ENCODE results near the gene NOTCH2. TPM values are rescaled to one million over a fixed set of nuclear protein-coding genes. Genes with fewer than 3 reads are reported as not detected.

Gene NOTCH2
- total and polyA plus RNA-seq, 10 of the 15 experiments (the other 5 are each of a cell fraction or from before 2014, with no cell fraction given): 0.02 to 2.0 (median 0.62) TPM; not detected in 1

GRCh38 chr1:119874186-119874585 is 195.3 kb downstream of the NOTCH2 start:
- ChIA-PET CTCF (no interaction called here), RAD21 (ENCODE audit: unreplicated experiment) (no interaction called here), SMC1A (ENCODE audit: uncharacterized antibody, unreplicated experiment) (interaction anchor here (1.1 kb wide), 1 partner anchor 9 kb away, joined by 3 read pairs; no protein-coding TSS in a partner anchor), POLR2A (no interaction called here)
- Histone ChIP-seq H3K9me3 (replicated peaks; ENCODE audit: control insufficient read depth, insufficient read depth, low read length) (no peaks in the 10 kb centered on the region), H3K4me1 (ENCODE audit: control insufficient read depth, insufficient read depth, low read length) (no peaks in the 10 kb centered on the region), H3K27ac (ENCODE audit: control insufficient read depth, insufficient read depth) (no peak overlapping the region), H3K36me3 (ENCODE audit: control insufficient read depth in 2 of 2, insufficient read depth in 2 of 2, low read length in 1 of 2) (no peaks in the 10 kb centered on the region), H4K20me1 (ENCODE audit: control insufficient read depth, insufficient read depth) (no peaks in the 10 kb centered on the region), H3K4me3 (no peak overlapping the region), H3K9ac (ENCODE audit: control insufficient read depth, insufficient read depth, low read length) (no peak overlapping the region), H3K79me2 (ENCODE audit: control insufficient read depth, insufficient read depth, low read length) (no peaks in the 10 kb centered on the region), H2AFZ (ENCODE audit: control insufficient read depth, low read depth, low read length) (no peak overlapping the region), H3K27me3 (replicated peaks in 1 of 2; ENCODE audit: control insufficient read depth in 2 of 2, insufficient read depth in 2 of 2, low read length in 1 of 2) (no peaks in the 10 kb centered on the region), H3K4me2 (ENCODE audit: control insufficient read depth, insufficient read depth) (no peak overlapping the region)
- no TSS peak for BruUV-seq (replicated peaks)
- FAIRE-seq: no peak
- ATAC-seq: no peak
- TF ChIP-seq ZNF622 (IDR thresholded peaks at IDR 0.05): no peak
- TF ChIP-seq, protein P1, sequence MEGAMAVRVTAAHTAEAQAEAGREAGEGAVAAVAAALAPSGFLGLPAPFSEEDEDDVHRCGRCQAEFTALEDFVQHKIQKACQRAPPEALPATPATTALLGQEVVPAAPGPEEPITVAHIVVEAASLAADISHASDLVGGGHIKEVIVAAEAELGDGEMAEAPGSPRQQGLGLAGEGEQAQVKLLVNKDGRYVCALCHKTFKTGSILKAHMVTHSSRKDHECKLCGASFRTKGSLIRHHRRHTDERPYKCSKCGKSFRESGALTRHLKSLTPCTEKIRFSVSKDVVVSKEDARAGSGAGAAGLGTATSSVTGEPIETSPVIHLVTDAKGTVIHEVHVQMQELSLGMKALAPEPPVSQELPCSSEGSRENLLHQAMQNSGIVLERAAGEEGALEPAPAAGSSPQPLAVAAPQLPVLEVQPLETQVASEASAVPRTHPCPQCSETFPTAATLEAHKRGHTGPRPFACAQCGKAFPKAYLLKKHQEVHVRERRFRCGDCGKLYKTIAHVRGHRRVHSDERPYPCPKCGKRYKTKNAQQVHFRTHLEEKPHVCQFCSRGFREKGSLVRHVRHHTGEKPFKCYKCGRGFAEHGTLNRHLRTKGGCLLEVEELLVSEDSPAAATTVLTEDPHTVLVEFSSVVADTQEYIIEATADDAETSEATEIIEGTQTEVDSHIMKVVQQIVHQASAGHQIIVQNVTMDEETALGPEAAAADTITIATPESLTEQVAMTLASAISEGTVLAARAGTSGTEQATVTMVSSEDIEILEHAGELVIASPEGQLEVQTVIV (IDR thresholded peaks at IDR 0.05; ENCODE audit: borderline replicate concordance, partially characterized antibody): no peak
- intact Hi-C loops (cut with micrococcal nuclease; ENCODE audit: unreplicated experiment) (no loop called here), in situ Hi-C loops (cut with MboI) (loop anchor here (10.0 kb wide), 1 partner anchor 61 kb away; no protein-coding TSS in a partner anchor)
- no peak for DNase-seq (ENCODE audit: low read depth, low spot score)
- WGBS (ENCODE audit: insufficient coverage, insufficient replicate concordance, low lambda C conversion rate, missing lambda C conversion rate): 17% methylated on average over 2 of the region's 2 CpGs

DNA sequence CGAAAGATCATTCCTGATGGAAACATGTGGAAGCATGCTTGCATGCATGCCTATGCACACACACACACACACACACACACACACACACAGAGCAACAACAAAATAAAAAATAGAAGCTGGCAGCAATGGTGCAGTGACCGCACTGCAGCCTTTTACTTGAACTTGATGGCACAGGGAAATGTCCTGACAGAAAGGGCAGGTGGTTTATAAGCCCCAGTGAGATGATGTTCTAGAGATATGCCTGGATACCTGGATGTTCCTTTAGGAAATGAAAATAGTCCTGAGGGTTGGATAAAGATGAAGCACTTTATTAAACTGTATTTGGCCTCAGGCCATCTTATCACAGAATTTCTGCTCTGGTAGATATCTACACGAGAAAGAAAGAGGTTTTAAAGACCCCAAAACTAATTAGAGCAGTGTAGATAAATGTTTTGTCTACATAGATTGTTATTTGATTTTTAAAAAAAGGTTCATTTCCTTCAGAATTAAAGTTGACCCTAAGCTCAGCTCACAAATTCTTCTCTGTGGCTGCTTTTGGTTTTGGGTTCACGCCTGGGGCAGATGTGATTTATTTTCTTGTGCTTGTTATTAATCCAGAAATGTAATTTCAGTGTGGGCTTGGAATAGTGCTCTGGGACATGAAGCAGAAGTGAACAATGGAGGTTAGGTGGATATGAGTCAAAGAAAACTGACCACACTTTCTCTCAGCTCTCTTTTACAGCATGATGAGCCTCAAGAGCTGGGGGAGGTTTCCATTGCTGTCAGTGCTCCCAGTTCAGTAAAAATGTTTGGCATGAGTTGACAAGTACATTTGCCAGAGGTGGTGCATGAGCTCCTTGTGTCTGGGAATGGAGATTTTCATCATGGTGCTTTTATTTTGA is 196.1 kb downstream of the NOTCH2 start:
- ChIA-PET SMC1A (ENCODE audit: uncharacterized antibody, unreplicated experiment) (interaction anchor here (1.1 to 1.3 kb wide), 2 partner anchors 10 to 64 kb away, joined by 3 read pairs; no protein-coding TSS in a partner anchor), RAD21 (ENCODE audit: unreplicated experiment) (no interaction called here), CTCF (interaction anchor here (1.2 kb wide), 1 partner anchor 8 kb away, joined by 3 read pairs; no protein-coding TSS in a partner anchor), POLR2A (no interaction called here)
- WGBS (ENCODE audit: insufficient coverage, insufficient replicate concordance, low lambda C conversion rate, missing lambda C conversion rate): 48% methylated on average over 4 of the region's 4 CpGs
- no peaks in the 10 kb centered on the region for H3K4me1 ChIP-seq (ENCODE audit: control insufficient read depth, insufficient read depth, low read length)
- H3K9me3 ChIP-seq (replicated peaks; ENCODE audit: control insufficient read depth, insufficient read depth, low read length): no peaks in the 10 kb centered on the region
- no peak overlapping the region for H3K4me2 ChIP-seq (ENCODE audit: control insufficient read depth, insufficient read depth)
- in situ Hi-C loops (cut with MboI) (loop anchor here (10.0 kb wide), 1 partner anchor 61 kb away; no protein-coding TSS in a partner anchor), intact Hi-C loops (cut with micrococcal nuclease; ENCODE audit: unreplicated experiment) (no loop called here)
- DNase-seq (ENCODE audit: low read depth, low spot score): no peak
- no peaks in the 10 kb centered on the region for H3K36me3 ChIP-seq (ENCODE audit: control insufficient read depth in 2 of 2, insufficient read depth in 2 of 2, low read length in 1 of 2)
- H2AFZ ChIP-seq (ENCODE audit: control insufficient read depth, low read depth, low read length): no peak overlapping the region
- H3K9ac ChIP-seq (ENCODE audit: control insufficient read depth, insufficient read depth, low read length): no peak overlapping the region
- H3K4me3 ChIP-seq: no peak overlapping the region
- no peak for ATAC-seq
- H4K20me1 ChIP-seq (ENCODE audit: control insufficient read depth, insufficient read depth): no peaks in the 10 kb centered on the region
- H3K79me2 ChIP-seq (ENCODE audit: control insufficient read depth, insufficient read depth, low read length): no peaks in the 10 kb centered on the region
- no peak for FAIRE-seq
- no peaks in the 10 kb centered on the region for H3K27me3 ChIP-seq (replicated peaks in 1 of 2; ENCODE audit: control insufficient read depth in 2 of 2, insufficient read depth in 2 of 2, low read length in 1 of 2)
- no peak overlapping the region for H3K27ac ChIP-seq (ENCODE audit: control insufficient read depth, insufficient read depth)
- no TSS peak for BruUV-seq (replicated peaks)
- no peak for TF ChIP-seq GABPA (IDR thresholded peaks at IDR 0.05; ENCODE audit: low read depth)
- no peak for TF ChIP-seq ZZZ3 (IDR thresholded peaks at IDR 0.05; ENCODE audit: control insufficient read depth, insufficient read length, low read depth)
- no peak for TF ChIP-seq CEBPB (IDR thresholded peaks at IDR 0.05; ENCODE audit: borderline replicate concordance in 1 of 2, low read depth in 2 of 2, low read length in 2 of 2)
- TF ChIP-seq ZNF274 (IDR thresholded peaks at IDR 0.05; ENCODE audit: insufficient read depth, insufficient read length): no peak
- no peak for TF ChIP-seq CBFB (IDR thresholded peaks at IDR 0.05; ENCODE audit: low read depth)
- TF ChIP-seq JUNB (IDR thresholded peaks at IDR 0.05): no peak
- no peak for TF ChIP-seq KAT2A (conservative IDR thresholded peaks at IDR 0.05; ENCODE audit: control insufficient read depth, low read depth, low read length)
- TF ChIP-seq SIN3A (IDR thresholded peaks at IDR 0.05; ENCODE audit: low read depth, low read length): no peak
- no peak for TF ChIP-seq KLF5 (IDR thresholded peaks at IDR 0.05; ENCODE audit: partially characterized antibody)
- no peak for TF ChIP-seq E2F4 (IDR thresholded peaks at IDR 0.05; ENCODE audit: low read depth, low read length)
- no peak for TF ChIP-seq NFYA (IDR thresholded peaks at IDR 0.05; ENCODE audit: borderline replicate concordance, low read depth, low read length)

Measured in GM12878 (cell line).